Measurements from ENCODE around the gene LFNG.

DNA sequence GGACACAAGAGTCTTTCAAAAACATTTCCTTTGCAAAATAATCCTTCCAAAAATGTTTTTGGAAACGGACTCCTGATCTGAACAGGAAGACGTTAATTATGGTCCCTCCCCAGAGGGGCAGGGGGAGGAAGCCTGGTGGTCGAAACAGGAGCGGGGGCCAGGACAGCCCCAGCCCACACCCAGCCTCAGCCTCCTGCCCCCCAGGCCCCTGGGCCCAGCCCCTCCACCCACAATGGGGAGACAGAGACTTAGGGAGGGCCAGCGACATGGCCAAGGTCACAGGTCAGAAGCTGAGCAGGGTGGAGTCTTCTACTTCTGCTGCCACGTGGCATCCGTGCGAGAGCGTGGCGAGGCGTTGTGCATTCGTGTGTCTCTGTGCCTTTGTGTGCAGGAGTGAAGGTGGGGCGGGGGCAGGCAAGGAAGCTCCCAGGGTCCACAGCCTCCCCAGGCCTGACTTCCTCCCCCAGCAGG is 29.4 kb upstream of the LFNG start:
- TF ChIP-seq, protein P1, sequence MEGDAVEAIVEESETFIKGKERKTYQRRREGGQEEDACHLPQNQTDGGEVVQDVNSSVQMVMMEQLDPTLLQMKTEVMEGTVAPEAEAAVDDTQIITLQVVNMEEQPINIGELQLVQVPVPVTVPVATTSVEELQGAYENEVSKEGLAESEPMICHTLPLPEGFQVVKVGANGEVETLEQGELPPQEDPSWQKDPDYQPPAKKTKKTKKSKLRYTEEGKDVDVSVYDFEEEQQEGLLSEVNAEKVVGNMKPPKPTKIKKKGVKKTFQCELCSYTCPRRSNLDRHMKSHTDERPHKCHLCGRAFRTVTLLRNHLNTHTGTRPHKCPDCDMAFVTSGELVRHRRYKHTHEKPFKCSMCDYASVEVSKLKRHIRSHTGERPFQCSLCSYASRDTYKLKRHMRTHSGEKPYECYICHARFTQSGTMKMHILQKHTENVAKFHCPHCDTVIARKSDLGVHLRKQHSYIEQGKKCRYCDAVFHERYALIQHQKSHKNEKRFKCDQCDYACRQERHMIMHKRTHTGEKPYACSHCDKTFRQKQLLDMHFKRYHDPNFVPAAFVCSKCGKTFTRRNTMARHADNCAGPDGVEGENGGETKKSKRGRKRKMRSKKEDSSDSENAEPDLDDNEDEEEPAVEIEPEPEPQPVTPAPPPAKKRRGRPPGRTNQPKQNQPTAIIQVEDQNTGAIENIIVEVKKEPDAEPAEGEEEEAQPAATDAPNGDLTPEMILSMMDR (conservative IDR thresholded peaks at IDR 0.05), result no peak
- TF ChIP-seq EZH2 (IDR thresholded peaks at IDR 0.05; ENCODE audit: low read depth), result no peak
